Measurements from ENCODE around the gene FGF14.

The FGF14 gene

DNA sequence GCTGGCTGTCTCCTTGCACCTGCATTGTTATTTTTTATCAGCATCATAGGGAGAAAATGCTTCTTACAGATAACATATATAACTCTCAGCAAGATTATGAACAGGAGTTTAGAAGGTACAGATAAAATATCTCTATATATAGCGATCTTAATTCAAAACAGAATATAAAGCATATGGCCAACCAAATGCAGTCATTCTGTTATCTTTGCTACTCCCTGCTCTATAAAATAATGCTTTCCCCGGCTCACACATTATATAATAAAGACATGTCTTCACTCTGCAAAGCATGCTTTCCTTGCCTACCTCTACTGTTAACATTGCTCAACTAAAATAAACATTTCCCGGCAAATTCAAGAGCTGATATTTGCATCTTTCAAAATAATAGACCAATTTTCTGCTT is 161.7 kb downstream of the FGF14 start:
- DNase-seq (ENCODE audit: low spot score), result no peak
- TF ChIP-seq, protein P1, sequence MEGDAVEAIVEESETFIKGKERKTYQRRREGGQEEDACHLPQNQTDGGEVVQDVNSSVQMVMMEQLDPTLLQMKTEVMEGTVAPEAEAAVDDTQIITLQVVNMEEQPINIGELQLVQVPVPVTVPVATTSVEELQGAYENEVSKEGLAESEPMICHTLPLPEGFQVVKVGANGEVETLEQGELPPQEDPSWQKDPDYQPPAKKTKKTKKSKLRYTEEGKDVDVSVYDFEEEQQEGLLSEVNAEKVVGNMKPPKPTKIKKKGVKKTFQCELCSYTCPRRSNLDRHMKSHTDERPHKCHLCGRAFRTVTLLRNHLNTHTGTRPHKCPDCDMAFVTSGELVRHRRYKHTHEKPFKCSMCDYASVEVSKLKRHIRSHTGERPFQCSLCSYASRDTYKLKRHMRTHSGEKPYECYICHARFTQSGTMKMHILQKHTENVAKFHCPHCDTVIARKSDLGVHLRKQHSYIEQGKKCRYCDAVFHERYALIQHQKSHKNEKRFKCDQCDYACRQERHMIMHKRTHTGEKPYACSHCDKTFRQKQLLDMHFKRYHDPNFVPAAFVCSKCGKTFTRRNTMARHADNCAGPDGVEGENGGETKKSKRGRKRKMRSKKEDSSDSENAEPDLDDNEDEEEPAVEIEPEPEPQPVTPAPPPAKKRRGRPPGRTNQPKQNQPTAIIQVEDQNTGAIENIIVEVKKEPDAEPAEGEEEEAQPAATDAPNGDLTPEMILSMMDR (IDR thresholded peaks at IDR 0.05; ENCODE audit: extremely low read depth, insufficient read depth, missing control alignments), result no peak
- in situ Hi-C loops (cut with MboI; ENCODE audit: low pct_unique_long_range_greater_than_20kb, low sequenced_read_pairs, unreplicated experiment), result no loop called here

DNA sequence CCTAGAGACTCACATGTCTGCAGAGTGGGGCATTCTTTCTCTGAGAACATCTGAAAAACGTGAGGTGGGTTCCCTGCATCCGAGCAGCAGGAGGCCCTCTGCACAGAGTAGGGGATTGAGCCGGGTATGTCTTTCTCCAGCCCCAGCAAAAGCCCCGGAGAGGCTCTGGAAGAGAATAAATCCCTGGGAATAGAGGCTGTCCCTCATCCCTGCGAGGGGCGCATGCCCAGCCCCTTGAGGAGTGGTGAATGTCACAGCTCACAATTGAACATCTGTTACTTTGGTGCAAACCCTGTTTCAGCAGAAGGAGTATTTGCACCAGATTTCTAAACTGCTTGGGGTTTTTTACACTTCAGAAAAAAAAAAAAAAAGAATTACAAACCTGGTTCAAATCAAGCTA is 164.6 kb downstream of the FGF14 start:
- DNase-seq (ENCODE audit: low spot score), result no peak
- TF ChIP-seq, protein P1 (IDR thresholded peaks at IDR 0.05; ENCODE audit: extremely low read depth, insufficient read depth, missing control alignments), result no peak
- in situ Hi-C loops (cut with MboI; ENCODE audit: low pct_unique_long_range_greater_than_20kb, low sequenced_read_pairs, unreplicated experiment), result no loop called here

DNA sequence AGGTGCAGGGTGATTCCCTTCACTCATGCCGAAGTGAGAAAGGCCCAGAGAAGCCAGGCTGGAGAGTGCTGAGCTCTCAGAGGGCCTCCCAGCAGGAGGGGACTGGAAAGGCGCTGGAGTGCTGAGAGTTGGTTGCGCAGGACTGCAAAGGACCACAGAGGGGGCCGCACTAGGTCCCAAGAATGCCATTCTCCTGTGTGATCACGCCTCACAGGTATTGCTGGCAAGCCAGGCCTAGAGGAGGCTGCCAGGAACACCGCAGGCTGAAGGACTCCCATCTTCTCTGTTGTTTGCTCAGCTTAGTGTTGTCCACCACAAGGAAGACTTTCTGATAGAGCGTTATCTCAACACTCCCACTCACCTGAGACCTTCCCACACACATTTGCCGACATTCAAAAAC is 165.0 kb downstream of the FGF14 start:
- TF ChIP-seq, protein P1 (IDR thresholded peaks at IDR 0.05; ENCODE audit: extremely low read depth, insufficient read depth, missing control alignments), result no peak
- in situ Hi-C loops (cut with MboI; ENCODE audit: low pct_unique_long_range_greater_than_20kb, low sequenced_read_pairs, unreplicated experiment), result no loop called here
- DNase-seq (ENCODE audit: low spot score), result no peak

DNA sequence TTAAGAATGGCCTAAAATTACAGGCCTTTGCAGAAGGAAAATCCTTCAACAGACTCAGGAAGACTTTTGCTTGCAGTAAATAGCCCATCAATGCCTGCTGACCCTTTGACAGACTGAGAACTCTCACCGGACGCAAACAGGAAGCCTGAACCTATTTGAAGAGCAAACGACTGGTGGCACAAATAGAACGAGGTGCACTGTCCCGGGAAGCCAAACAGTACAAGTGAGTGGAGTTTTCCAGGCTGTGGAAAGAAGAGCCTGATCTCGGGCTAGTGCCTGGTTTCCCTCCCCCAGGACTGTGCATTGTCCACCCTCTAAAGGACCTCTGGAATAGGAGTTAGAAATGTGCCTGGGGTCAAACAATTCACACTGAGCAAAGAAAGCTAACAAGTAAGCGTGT is 165.5 kb downstream of the FGF14 start:
- TF ChIP-seq, protein P1 (IDR thresholded peaks at IDR 0.05; ENCODE audit: extremely low read depth, insufficient read depth, missing control alignments), result no peak
- in situ Hi-C loops (cut with MboI; ENCODE audit: low pct_unique_long_range_greater_than_20kb, low sequenced_read_pairs, unreplicated experiment), result no loop called here
- DNase-seq (ENCODE audit: low spot score), result no peak

DNA sequence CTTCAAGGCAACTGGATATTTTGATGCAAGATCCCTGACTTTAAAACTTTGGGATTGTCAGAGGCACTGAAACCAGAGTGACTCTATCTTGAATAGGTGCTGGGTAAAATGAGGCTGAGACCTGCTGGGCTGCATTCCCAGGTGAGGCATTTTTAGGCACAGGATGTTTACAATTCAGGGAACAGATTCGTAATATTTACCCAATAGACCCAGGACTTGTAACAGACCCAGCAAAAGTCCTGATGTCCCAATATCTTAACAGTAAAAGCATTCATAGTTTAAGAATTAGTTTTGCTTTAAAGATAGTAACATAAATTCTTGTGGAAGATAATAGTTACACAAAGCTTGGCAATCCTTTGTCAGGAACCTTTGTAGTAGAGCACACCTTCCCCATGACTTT is 166.2 kb downstream of the FGF14 start:
- no peak for DNase-seq (ENCODE audit: low spot score)
- TF ChIP-seq, protein P1 (IDR thresholded peaks at IDR 0.05; ENCODE audit: extremely low read depth, insufficient read depth, missing control alignments), result no peak
- in situ Hi-C loops (cut with MboI; ENCODE audit: low pct_unique_long_range_greater_than_20kb, low sequenced_read_pairs, unreplicated experiment), result no loop called here

DNA sequence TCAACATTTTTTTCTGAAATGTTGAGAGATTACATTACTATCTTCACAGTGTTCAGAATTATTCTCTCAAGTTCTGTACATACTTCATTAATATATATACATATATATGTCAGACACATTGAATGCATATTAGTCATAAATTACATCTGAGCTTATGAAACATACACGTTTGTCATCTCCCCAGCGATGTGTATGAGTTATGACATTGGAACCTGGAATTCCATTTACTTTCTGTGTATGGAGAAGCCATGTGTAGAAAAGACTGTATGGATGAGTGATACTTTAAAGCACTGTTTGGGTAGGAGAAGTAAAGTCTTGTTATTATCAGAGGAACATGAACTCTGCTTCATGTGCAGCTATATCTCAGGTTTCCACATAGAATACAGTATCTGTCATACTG is 167.2 kb downstream of the FGF14 start:
- in situ Hi-C loops (cut with MboI; ENCODE audit: low pct_unique_long_range_greater_than_20kb, low sequenced_read_pairs, unreplicated experiment), result no loop called here
- TF ChIP-seq, protein P1 (IDR thresholded peaks at IDR 0.05; ENCODE audit: extremely low read depth, insufficient read depth, missing control alignments), result no peak
- no peak for DNase-seq (ENCODE audit: low spot score)

Measured in GM13977 (cell line).